Tibial nerve (tissue), 4 donors: ENCODE results near the gene STIM2.

ENCODE experiments used
- CTCF ChIP-seq, 5 experiments: fragments of 200-600 bp in 3 of 5; fragments of 450-650 bp in 2 of 5; sonication (generic) in 3 of 5; IDR thresholded peaks; one replicate each; pipeline ENCODE4 v1.5.1; 2016 to 2019; ENCODE audit warnings: antibody characterized with exemption in 5 of 5, mild to moderate bottlenecking in 3 of 5, moderate library complexity in 2 of 5
- EP300 ChIP-seq, 2 donors: sonication (generic); formaldehyde crosslinking; IDR thresholded peaks; one replicate each; pipeline ENCODE4 v1.6.1; 2017; ENCODE audit warnings: antibody characterized with exemption in 2 of 2, mild to moderate bottlenecking in 1 of 2
- POLR2A ChIP-seq, 2 donors: fragments of 450-650 bp; IDR thresholded peaks; one replicate each; pipeline ENCODE4 v1.6.1; 2017; ENCODE audit warnings: antibody characterized with exemption in 2 of 2, mild to moderate bottlenecking in 2 of 2, moderate library complexity in 2 of 2

- TF ChIP-seq CTCF (IDR thresholded peaks at IDR 0.05) (no peak), POLR2A (IDR thresholded peaks at IDR 0.05) (no peak), EP300 (IDR thresholded peaks at IDR 0.05) (no peak)
These were observed 145.4 kb downstream of the STIM2 start for GRCh38 chr4:27005905-27006590.
